GM20000 (cell line): Measurements from ENCODE around the gene EML6.

Experiments
- DNase-seq: peaks from one replicate; pipeline ENCODE4 v3.0.0; 2012; ENCODE audit warnings: low spot score
- TF ChIP-seq, protein P1 (sequence below): IDR thresholded peaks from 2 replicates; pipeline ENCODE4 v1.5.1; 2012; ENCODE audit warnings: mild to moderate bottlenecking, control low read depth; ENCODE audit errors: extremely low read depth, missing control alignments

The EML6 gene

DNA sequence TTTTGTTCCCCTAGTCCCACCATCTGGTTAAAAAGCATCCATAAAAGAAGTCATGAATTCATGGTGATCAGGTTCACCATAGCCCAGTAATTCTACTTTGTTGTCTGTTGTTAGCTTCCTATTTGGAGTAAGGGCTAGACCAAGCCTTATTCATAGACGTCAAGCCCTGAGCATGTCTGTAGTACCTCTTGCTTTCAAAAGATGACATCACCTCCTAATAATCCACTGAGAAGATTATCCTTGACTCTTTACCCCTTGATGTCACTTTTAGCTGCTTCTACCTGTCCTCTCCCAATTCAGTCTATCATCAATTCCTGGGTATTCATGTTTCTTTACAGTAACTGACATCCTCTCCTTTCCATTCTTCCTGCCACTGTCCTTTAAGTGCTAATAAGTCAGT is 90.1 kb downstream of the EML6 start:
- DNase-seq = no peak
- TF ChIP-seq, protein P1, sequence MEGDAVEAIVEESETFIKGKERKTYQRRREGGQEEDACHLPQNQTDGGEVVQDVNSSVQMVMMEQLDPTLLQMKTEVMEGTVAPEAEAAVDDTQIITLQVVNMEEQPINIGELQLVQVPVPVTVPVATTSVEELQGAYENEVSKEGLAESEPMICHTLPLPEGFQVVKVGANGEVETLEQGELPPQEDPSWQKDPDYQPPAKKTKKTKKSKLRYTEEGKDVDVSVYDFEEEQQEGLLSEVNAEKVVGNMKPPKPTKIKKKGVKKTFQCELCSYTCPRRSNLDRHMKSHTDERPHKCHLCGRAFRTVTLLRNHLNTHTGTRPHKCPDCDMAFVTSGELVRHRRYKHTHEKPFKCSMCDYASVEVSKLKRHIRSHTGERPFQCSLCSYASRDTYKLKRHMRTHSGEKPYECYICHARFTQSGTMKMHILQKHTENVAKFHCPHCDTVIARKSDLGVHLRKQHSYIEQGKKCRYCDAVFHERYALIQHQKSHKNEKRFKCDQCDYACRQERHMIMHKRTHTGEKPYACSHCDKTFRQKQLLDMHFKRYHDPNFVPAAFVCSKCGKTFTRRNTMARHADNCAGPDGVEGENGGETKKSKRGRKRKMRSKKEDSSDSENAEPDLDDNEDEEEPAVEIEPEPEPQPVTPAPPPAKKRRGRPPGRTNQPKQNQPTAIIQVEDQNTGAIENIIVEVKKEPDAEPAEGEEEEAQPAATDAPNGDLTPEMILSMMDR = no peak

DNA sequence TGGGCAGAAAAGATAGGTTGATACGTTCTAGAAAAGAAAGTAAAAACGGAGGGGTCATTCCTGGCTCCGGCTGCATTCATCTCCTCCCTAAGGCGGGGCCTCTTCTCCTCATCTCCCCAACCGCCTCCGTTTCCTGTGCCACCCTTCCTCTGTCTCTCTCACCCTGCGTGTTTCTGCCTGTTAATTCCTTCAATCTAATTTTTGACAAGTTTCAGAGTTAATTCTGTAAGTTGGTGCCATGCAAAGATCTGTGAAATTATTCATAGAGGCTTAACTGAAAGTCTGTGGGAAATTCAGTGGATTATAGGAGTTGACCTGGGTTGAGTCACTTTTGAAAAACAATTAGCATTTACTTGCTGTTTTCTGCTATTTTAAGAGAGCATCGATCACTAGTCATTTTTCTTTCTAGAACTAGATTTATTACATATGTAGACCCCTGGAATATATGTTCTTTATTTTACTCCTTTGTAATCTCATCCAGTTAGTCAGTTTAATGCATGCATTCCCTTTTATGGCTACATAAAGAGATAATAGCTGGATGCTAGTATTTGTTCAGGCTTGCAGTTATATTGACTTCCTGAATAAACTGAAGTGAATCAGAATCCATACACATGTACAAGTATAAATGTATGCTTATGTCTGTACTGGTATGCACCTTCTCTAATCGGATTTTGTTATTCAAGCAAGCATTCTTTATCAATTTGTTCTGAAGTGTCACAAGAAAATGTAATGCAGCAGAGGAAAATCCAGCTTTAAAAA is 91.1 kb downstream of the EML6 start:
- TF ChIP-seq, protein P1 = no peak
- no peak for DNase-seq

DNA sequence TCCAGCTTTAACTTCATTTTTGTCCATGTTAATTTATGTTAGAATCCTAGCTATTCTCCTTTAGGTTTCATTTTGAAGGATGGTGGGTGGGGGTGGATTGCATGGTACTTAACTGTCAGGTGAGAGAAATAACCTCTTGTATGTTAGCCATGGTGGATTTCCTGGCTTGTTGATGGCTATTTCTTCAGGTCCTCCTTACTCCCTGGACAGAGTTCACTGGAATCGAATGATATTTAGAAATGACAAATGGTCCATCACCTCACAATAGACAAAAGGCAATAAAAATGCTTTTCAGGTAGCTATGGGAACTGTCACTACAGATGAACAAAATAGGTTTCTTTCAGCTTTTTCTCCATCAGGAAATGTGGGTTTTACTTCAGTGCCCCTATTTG is 91.7 kb downstream of the EML6 start:
- TF ChIP-seq, protein P1 = no peak
- DNase-seq = no peak

DNA sequence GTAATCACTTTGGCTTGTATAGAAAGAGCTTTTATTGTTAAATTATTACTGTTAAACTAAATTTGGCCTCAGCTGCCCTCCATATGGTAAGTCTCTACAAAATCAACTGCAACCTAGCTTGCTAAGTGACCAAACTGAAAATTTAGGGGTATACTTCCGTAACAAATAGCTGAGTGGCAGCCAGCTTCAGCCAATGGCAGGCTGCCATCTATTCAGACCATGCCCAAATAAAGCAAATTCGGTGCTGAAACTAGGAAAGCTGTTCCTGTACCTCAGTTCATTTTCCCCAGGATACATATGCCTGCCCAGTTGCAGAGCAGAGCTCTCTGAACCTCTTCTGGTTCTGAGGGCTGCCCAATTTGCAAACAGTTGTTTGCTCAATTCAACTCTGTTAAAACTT is 94.8 kb downstream of the EML6 start:
- no peak for DNase-seq
- TF ChIP-seq, protein P1 = no peak

DNA sequence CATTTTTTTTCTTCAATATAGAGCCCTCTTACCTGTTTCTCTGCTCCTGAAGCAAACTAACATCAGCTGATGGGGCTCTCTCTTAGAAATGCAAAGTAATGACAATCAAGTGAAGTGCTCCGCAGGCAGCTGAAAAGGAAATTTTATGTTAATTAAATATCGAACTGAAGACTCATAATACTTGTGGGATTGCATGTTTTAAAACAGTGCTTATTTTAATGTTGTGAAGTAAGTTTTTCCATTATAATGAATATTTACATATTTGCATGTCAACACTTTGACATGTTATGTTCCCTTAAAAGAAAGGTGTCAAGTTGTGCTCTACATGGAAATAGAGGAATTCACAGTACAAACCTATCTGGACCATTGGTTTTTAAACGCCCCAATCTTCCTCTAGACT is 97.1 kb downstream of the EML6 start:
- TF ChIP-seq, protein P1 = no peak
- no peak for DNase-seq

DNA sequence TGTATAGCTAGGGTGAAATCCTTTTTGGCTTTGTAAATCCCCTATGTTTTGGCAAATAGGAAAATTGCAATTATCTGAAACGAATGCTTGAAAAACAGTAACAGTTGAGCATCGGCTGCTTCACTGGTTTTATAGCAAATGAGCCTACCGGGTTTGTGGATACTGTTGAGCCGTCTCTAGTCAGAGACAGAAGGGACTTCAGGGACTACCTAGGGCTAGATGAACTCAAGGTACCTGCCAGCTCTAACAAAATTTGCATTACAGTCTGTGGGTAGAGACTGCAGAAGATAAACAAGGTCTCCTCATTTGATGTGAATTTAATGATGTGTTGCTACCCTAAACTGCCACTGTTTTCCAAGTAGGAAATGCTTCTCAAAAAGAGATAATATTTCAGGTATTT is 101.1 kb downstream of the EML6 start:
- no peak for DNase-seq

DNA sequence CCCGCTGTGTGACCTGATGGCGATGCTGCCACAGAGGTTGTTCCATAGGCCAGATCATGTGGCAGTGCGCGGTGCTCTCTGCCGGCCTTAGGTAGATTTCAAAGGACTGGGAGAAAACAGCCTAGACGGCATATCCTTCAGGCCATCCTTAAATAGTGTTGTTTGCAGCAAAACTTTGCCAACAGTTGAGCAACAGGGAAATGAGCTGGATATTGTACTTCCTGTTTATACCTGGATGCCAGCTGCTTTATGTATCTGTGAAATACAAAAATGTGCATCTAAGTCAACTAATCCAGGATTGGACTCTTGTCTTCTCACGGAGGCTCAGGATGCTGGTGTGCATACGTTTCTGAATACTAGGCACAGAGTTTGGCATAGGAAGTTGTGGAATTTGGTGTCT is 107.1 kb downstream of the EML6 start:
- TF ChIP-seq, protein P1 = no peak
- DNase-seq = no peak

More for the DNA sequence above, 101.1 kb downstream of the EML6 start:
- TF ChIP-seq, protein P1 = no peak
